Panc1 (cell line): ENCODE measurements around the gene SLC8A1.

Experiments
- TF ChIP-seq, protein P1 (sequence below): fragments of 450-650 bp; IDR thresholded peaks from 2 replicates; pipeline ENCODE4 v1.5.1; 2017; ENCODE audit warnings: mild to moderate bottlenecking
- TF ChIP-seq, protein P2 (sequence below), 2 experiments: IDR thresholded peaks; 2 replicates each; pipeline ENCODE4 v1.6.1; 2011 to 2012; ENCODE audit warnings: low read depth in 2 of 2, control low read depth in 1 of 2, low read length in 1 of 2, mild to moderate bottlenecking in 1 of 2, moderate library complexity in 1 of 2; ENCODE audit not compliant: insufficient read depth in 1 of 2

DNA sequence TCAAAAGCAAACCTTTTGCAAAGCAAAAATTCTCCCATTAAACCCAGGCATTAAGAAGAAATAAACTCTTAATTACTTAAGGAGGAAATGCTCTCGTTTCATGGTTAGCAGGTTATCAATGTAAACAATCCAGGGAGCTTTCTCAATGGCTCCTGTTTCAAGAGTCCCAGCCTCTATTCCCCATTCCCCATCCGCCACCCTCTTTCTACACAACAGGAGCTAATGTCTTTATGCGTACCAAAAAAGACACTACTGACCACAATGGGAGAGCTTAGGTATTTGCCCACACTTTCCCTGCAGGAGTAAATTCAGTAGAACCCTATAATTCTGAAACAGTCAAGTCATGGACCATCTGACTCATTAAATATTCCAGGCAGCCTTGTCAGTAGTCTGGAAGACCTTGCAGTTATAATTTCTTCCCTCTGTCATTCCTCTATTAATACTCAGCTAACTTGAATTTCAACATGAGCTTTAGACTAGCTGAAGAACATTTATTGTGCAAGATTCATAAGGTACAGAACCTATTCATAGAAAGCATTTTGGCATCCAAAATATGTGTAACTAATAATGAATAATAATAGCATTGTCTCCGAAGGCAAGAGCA, 48.6 kb downstream of the SLC8A1 start:
- TF ChIP-seq, protein P1, sequence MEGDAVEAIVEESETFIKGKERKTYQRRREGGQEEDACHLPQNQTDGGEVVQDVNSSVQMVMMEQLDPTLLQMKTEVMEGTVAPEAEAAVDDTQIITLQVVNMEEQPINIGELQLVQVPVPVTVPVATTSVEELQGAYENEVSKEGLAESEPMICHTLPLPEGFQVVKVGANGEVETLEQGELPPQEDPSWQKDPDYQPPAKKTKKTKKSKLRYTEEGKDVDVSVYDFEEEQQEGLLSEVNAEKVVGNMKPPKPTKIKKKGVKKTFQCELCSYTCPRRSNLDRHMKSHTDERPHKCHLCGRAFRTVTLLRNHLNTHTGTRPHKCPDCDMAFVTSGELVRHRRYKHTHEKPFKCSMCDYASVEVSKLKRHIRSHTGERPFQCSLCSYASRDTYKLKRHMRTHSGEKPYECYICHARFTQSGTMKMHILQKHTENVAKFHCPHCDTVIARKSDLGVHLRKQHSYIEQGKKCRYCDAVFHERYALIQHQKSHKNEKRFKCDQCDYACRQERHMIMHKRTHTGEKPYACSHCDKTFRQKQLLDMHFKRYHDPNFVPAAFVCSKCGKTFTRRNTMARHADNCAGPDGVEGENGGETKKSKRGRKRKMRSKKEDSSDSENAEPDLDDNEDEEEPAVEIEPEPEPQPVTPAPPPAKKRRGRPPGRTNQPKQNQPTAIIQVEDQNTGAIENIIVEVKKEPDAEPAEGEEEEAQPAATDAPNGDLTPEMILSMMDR = no peak
- TF ChIP-seq, protein P2, sequence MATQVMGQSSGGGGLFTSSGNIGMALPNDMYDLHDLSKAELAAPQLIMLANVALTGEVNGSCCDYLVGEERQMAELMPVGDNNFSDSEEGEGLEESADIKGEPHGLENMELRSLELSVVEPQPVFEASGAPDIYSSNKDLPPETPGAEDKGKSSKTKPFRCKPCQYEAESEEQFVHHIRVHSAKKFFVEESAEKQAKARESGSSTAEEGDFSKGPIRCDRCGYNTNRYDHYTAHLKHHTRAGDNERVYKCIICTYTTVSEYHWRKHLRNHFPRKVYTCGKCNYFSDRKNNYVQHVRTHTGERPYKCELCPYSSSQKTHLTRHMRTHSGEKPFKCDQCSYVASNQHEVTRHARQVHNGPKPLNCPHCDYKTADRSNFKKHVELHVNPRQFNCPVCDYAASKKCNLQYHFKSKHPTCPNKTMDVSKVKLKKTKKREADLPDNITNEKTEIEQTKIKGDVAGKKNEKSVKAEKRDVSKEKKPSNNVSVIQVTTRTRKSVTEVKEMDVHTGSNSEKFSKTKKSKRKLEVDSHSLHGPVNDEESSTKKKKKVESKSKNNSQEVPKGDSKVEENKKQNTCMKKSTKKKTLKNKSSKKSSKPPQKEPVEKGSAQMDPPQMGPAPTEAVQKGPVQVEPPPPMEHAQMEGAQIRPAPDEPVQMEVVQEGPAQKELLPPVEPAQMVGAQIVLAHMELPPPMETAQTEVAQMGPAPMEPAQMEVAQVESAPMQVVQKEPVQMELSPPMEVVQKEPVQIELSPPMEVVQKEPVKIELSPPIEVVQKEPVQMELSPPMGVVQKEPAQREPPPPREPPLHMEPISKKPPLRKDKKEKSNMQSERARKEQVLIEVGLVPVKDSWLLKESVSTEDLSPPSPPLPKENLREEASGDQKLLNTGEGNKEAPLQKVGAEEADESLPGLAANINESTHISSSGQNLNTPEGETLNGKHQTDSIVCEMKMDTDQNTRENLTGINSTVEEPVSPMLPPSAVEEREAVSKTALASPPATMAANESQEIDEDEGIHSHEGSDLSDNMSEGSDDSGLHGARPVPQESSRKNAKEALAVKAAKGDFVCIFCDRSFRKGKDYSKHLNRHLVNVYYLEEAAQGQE (IDR thresholded peaks at IDR 0.05; ENCODE audit: insufficient read depth in 1 of 2, low read depth in 2 of 2, low read length in 1 of 2) = no peak
